Right kidney (tissue), 1 donor: ENCODE measurements around the gene NUP205.
"Not testable (repeated sequence)": the region's sequence is repeated elsewhere in the genome, so short reads cannot be mapped to it uniquely, and the experiment has no call there.

Experiments used
- DNase-seq: peaks from one replicate; pipeline ENCODE4 v3.0.0-alpha.2; 2016

Gene NUP205

DNA sequence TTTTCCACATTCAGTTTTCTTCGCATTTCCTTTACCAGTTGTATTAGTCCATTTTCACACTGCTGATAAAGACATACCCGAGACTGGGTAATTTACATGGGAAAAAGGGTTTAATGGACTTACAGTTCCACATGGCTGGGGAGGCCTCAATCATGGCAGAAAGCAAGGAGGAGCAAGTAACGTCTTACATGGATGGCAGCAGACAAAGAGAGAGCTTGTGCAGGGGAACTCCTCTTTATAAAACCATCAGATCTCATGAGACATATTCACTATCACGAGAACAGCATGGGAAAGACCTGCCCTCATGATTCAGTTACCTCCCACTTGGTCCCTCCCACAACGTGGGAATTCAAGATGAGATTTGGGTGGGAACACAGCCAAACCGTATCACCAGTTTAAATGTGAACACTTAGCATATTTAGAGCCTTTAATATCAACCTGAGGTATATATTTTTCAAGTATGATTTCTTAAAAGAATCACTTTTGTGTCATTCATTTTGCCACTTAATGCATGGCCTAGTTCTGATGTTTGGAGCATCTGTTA, 111.2 kb downstream of the NUP205 start:
- DNase-seq = not testable (repeated sequence)

- DNase-seq = no peak
Measured at GRCh38 chr7:135669774-135670173, 112.1 kb downstream of the NUP205 start.

DNA sequence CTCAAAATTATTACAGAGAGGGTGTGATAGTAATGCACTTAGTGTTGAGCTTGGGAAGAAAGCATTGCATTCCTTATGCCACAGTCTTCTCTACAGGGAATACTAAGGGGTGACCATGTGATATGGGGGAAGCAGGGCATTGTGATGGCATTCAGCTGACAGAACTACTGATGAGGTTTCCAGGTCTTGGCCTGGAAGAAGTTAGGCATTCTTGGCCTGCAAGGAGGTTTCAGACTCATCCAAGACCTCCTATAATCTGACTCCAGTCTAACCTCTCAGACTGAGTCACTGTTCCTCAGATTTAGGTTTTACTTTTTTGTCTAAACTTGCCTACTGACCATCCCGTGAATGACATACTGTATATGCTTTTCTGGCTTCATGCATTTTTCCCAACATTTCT, 112.5 kb downstream of the NUP205 start:
- no peak for DNase-seq

DNA sequence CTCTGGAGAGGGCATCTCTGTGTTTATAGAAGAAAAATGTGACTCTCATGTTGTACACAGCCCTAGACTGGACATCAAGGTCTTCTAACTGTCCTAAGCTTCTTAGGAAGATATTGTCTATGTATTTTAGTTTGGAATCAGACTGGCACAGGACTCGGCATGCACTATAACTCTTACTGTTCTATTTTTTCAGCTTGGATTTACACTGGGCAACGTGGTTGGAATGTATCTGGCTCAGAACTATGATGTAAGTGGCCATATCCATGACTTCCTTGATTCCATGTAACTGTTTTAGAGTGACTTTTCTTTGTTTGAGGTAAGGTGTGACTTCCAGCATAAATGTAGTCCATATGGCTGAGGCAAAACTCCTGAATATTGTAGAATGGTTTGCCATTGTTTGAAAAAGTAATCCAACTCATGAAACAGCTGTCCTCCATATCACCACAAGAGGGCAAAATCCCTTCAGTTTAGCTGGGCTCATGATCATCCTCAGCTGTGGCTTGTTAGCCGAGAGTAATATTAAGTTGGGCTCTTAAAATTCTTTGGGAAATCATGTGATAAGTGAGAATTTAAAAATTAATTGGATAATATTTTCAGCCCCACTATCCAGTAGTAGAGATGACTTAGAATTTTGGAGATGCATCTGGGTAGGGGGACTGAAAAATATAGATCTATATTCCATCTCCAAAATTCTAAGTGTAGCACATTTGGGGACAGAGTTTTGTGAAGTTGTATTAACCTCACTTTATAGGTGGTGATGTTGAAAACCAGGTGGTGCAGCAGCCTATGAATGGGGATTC, 115.0 kb downstream of the NUP205 start:
- no peak for DNase-seq

GRCh38 chr7:135673360-135673706, 115.6 kb downstream of the NUP205 start:
- DNase-seq = no peak

DNA sequence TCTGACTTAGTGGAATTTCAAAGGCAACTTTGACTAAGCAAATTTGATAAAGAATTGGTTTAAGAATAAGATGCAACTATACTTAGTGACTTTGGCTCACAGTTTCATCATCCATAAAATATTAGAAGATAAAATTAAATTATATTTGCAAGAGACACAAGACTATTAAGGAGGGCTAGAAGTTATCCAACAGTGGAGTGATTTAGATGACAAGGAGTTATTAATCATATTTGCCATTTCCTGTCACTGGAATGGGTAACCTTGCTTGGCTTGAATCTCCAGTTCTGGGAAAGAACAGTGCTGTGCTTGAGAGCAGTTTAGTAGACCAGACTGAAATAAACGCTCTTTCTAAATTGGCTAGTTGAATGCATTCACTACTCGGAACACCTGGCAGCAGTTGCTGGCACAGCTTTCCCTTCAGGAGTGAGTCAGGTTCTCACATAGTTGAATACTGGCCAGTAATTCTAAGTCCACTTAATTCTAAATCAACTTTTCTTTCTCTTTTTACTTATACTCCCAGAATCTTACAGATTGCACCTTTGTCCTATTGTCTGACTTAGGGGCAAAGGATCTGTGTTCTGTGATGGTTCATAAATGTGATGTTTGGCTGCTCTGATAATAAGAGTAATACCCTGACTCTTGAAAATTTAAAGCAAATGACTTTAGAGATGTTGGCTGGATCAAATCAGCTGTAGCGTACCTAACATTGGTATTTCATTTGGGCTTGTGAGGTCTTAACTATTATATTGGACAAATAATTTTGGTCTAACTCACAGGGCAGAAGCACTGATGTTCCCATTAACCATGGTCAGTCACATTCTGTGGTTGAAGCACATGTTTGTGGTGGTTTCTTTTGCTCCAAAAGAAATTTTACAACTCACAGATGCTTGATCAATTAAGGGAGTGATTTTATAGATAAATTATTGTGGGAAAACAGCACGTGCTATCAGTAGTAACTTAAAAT, 121.2 kb downstream of the NUP205 start:
- DNase-seq = no peak

DNA sequence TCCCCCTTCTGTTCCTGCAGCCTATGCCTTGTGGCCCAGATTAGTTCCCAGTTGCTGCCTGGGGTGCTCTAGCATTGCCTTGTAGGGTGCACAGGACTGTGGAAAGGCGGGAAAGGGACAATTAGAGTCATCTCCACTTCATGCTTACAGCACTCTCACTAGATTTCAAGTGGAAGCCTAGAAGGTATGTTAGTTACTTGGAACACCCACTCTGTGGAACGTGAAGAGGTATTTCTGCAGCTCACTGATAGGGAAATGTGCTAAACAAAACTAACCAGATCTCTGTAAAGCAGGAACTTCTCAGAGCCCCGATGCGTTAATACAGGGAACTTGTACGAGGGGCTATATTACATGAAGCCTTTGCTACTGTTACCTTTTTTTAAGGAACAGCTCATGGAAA, 124.0 kb downstream of the NUP205 start:
- DNase-seq = no peak

DNA sequence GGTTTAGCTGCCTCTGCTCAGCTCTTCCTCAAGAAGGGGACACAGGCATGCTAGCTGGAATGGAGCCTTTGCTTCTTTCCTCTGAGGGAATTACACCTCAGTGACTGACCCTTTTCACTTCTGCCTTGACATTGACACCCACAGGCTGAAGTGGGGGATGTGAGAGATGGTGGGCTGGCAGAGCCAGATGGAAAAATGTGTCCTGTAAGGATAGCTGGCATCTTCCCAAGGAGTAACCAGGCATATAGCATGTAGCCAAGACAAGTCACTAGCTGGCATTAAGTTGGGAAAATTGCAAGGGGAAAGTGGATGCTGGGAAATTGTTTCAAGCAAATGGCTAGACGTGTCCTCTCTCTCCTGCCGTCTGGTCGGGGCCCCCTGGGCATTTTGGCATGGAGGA, 124.5 kb downstream of the NUP205 start:
- DNase-seq = no peak

DNA sequence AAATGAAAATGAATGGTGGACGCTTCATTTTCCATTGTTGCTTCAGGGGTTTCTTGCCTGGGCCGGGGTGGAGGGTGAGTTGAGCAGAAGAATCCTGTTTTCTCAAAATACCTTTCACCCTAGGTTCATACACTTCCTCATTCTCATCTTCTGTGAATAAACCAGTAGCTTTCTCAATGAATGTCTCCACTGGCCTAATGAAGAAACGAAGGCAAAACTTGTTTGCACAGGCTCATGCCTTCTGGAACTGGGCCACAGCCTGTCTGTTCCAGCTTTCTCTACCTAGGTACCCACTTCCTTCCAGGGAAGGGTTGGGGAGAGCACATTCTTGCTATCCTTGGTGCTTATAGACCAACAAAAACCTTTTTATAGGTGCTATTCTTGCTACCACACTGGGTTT, 125.9 kb downstream of the NUP205 start:
- DNase-seq = no peak

- DNase-seq = no peak
Measured at GRCh38 chr7:135684136-135684535, 126.4 kb downstream of the NUP205 start.

DNA sequence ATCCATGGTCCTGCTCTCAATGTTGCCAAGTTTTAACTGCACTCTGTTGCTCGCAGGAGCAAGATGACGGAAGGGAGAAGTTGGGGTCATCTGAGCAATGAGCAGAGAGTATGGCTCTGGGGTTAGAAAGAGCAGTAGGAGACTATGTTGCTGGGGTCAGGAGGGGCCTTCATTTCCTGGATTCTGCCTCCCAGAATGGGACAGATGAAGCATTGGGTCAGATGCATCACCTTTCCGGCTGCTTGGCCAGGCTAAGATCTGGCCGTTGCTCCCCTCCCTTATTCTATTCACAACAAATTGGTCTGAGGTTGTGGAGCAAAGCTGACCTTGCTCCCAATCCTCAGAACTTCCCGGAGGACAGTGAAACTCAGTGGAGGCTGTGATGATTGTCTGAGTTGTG, 127.0 kb downstream of the NUP205 start:
- no peak for DNase-seq

- DNase-seq = no peak
Measured at GRCh38 chr7:135685306-135686084, 127.8 kb downstream of the NUP205 start.

DNA sequence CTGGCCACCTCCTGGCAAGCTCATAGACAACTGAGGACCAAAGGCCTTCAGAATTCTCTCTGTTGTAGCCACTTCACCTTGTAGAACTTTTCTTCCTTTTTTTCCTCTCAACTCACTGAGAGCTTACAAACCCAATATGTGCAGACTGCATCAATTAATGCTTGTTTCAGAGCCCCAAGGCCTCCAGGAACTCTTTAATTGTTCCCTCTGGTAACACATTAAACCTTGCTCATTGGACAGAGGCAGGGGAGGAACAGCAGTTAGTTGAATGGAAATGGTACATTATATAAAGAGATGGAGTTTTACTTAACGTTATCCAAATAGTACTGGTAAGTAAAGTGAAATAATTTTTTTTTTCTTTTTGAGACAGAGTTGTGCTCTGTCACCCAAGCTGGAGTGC, 129.7 kb downstream of the NUP205 start:
- DNase-seq = no peak

- DNase-seq = no peak
Measured at GRCh38 chr7:135690566-135690965, 132.8 kb downstream of the NUP205 start.

DNA sequence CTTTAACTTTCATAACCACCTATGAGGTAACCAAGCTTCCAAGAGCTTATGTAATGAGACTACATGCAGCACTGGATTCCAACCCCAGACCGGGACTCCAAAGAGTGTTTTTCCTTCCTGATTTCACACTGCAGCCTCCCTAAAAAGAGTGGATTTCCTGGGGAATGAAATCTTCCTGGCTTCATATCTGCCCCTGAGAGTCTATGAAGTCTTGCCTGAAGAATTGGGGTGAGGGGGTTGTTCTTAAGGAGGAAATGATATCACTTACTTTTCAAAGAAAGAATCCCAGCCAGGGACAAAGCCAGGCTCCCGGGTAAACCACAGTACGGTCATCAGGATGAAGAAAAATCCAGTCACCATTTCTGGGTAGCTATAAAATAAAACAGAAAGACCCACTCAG, 134.3 kb downstream of the NUP205 start:
- no peak for DNase-seq

GRCh38 chr7:135692606-135693005, 134.9 kb downstream of the NUP205 start:
- not testable (repeated sequence) for DNase-seq

- DNase-seq = no peak
Measured at GRCh38 chr7:135693558-135693957, 135.8 kb downstream of the NUP205 start.

DNA sequence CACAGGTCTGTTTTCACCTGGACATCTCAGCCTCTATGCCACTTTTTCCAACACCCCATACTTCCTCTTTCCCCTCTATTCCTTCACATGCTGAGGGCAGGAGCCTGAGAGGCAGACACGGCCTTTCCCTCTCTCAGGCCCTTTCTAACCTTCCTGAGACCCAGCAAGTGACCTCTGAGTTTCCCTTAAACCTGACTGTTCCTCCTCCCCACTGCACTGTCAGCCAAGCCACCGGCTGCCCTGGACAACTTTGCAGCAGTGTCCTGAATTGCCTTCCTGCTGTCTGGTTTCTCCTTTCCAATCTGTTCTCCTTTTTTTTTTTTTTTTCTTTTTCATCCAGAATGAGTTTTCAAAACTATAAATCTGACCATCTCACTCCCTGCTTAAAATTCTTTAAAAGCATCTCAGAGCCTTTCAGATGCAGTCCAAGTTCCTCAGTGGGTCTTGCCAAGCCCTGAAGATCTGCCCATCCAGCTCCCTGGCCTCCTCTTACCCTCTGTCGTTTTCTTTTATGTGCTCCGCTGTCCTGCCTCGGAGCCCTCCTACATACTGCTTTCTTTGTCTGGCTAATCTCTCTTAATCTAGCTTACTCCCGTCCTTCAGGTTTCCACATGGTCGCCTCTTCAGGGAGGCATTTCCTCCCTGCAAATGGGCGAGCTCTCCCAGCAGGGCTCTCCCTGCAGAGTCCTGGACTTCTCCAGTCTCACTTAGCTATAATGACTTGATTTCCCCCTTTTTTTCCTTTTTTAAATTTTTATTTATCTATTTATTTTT, 139.7 kb downstream of the NUP205 start:
- no peak for DNase-seq
